Right lung (tissue), 5 donors: Measurements from ENCODE around the gene CDK5RAP2. TPM values are rescaled to one million over a fixed set of nuclear protein-coding genes. Genes with fewer than 3 reads are reported as not detected.
"Not testable (repeated sequence)": the region's sequence is repeated elsewhere in the genome, so short reads cannot be mapped to it uniquely, and the experiment has no call there.

Source experiments
- DNase-seq, 2 donors: peaks; one replicate each; pipeline ENCODE4 v3.0.0-alpha.2; 2013
- polyA plus RNA-seq, 5 donors: library from polyadenylated mRNA; unstranded; fragments of 120-200 nt; gene quantifications; one replicate each; pipeline versions ENCODE4 v1.2.1 to v1.2.3, GENCODE V29; 2013; ENCODE audit warnings: inconsistent platforms in 1 of 5, low replicate concordance in 1 of 5; ENCODE audit not compliant: insufficient read length in 5 of 5, insufficient read depth in 1 of 5

The CDK5RAP2 gene
- polyA plus RNA-seq, 5 donors, result 51.7 to 75.6 (median 68.1) TPM

DNA sequence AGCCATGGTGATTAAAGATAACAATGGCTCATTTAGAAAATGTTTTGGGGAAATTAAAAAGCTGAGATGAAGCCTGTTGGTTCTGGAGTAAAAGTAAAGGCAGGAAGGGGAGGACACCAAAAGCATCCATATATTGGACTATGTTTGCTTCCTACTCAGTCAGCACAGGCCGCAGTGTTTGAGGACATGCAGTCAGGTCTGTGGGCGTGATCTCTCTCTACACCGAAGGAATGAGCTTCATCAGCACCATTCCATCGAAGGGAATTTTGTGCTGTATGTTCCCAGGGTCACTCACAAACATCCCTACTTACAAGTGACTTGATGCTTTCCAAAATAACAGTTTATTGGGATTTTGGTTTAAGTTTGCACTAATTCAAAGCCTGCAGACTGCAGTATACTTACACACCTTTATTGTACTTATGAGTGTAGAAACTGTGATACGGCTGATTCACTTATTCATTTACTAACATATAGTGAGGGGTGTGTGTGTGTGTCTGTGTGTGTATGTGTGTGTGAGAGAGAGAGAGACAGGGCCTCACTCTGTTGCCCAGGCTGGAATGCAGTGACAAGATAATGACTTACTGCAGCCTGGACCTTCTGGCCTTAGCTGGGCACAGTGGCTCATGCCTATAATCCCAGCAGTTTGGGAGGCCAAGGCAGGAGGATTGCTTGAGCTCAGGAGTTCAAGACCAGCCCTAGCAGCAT, 13.4 kb upstream of the CDK5RAP2 start:
- no peak for DNase-seq

DNA sequence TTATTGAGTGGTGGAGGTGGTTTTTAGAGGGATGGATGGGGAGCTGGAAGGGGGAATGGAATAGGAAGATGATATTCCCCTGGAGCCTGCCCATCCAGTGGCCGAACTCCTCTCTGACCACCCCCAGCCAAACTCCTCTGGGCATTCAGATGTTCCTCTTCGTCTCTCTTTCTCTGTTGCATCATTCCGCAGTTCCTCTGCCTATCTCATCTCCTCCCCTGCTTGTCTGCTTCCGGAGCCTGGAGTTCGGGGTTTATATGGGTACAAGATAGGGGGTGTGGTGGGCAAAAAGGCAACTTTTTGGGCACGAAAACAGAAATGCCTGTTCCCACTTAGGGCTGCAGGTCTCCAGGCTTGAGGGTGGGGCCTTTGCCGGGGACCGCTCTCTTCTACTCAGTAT, 12.2 kb upstream of the CDK5RAP2 start:
- DNase-seq, result no peak

DNA sequence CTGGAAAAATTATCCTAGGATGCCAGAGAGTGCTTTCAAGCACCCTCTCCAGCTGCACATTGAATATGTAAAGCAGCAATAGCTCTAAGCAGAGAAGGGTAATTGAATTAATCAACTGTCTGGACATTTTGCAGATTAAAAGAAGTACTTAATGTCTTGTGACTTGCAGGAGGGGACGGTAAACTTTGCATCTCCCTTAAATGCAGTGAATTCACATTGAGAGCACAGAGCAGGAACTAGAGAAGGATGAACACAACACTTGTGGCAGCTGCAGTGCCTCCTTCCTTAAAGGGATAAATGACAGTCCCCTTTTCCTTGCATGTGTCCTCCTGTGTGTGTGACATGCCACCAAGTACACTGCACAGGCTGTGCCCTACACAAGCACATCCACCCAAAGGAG, 7.4 kb upstream of the CDK5RAP2 start:
- no peak for DNase-seq

DNA sequence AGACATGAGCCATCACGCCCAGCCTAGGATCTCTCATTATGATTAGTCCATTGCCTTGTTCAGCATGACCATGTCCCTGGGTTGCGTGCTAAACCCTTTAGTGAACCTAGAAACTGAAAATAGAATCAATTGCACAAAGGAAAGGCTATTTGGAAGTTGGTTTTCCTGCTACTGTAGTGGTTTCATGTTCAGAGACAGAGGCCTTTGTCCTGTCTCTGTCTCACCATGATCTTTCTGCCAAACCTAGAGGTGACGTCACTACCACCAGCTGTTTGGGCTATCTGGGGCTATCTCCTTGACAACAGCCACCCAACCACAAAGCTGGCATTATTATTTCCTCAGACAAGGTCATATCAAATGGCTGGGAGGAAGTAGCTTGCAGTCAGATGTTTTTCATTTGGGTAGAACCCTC, 4.0 kb upstream of the CDK5RAP2 start:
- peak in 1 of 2 donors; percentile 2 for DNase-seq

DNA sequence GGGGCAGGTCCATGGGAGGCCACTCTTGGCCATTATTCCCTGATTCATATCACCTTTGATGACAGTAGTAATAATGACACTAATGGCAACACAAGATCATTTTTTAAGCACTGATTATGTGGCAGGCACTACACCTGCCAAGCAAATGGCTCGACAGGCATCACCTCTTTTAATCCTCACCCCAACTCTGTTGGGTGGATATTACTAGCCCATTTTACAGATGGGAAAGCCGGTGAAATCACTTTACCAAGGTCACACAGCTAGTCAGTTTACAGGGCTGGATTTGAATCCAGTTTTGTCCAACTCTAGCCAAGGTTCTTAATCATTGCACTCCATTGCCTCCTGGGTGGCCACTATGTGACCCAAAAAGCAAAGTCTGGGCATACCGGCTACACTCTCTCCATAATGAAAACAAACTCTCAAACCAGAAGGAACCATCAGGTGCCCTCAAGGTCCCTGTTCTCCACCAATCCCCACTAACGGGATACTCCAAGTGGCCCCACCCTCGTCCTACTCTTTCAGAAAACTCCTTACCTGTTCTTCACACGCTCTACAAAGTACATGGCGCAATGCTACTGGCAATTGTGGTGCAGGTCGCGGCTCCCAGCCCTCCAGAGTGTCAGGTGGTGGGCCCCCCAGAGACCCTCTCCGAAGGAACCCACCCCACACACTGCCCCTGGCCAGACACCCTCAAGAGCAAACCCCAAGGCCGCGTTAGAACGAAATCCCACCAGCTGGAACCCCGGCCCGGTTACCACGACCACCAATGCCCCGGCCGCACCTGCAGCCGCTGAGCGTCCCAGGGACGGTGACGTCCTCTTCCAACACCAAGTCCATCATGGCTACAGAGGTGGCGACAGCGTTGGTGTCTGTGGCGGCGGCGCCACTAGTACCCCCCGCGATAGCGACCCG, 572 bp downstream of the CDK5RAP2 start:
- peak in 1 of 2 donors; percentile 4 for DNase-seq

DNA sequence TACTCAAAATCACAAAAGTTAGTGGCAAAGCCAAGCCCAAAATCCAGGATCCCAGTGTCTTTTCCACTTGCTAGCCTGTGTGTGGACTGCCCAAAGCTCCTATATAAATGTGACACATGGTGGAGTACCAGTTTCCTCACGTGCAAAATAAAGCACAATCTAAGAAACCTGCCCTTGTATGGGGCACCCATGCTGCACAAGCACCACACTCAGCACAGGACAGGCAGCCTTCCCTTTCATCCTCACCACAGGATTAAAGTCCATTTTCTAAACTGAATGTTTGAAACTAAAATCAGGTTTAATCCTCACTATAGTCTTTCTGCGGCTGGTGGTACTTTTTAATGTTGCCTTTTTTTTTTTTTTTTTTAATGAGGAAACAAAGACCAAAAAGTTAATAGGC, 5.5 kb downstream of the CDK5RAP2 start:
- no peak for DNase-seq

DNA sequence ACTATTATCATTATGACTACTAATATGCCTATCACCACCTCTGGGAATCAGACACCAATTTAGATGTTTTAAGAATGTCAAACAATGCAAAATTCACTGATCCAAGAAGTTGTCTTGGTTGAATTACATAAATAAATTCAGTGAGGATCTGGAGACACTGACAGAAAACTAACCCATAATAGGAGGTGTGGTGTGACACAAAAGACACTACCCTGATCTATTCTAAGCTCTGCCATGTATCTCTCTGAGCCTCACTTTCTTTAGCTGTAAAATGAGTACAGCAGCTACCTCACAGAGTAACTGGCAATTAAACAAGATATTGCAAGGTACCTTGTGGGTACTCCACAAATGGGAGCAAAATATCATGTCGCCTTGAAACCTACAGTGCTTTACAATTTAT, 7.5 kb downstream of the CDK5RAP2 start:
- no peak for DNase-seq

DNA sequence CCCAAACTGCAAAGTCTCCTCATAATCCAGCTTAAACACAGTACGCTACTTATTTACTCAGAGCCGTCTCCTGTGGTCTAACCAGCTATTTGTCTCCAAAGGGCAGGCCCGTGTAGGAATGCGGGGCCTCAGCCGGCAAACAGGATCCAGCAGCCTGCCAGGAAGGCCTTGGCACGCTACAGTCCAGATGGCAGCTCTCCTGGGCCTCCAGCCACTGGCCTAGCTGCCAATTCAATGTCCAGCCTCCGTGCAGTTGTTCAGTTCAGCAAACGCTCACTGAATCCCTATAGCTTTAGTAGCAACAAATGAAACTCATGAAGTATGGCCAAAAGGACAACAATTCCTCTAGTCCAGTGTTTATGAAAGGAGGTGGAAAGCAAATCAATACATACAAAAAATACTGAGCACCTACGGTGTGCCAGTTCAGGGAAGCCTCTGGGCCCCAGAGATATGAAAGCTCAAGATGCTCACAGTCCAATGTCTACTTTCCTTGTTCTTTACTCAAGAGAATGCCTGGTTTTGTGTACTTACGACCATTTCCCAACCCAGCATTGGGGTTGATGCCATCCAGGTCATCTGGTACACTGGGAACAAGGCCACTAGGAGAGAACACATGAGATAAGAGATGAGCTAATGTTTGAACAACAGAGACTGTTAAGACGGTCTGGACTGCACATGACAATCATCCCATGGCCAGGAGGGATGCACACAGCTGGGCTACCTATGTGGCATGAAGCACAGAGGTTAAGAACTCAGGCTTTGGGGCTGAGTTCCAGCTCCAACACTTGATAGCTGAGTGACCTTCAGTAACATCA, 8.3 kb downstream of the CDK5RAP2 start:
- DNase-seq, result no peak

DNA sequence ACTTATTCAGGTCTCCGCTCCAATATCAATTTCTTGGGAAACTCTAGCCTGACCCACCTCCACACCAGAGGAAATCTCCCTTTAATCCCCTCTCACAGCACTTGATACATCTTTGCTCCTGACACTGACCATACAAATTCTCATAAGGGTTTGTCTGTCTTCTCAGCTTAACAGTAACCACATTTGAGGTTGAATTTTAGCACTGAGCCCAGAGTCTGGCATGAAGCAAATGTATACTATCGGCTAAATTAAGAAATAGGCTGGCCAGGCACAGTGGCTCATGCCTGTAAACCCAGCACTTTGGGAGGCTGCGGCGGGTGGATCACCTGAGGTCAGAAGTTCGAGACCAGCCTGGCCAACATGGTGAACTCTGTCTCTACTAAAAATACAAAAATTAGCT, 9.7 kb downstream of the CDK5RAP2 start:
- no peak for DNase-seq

DNA sequence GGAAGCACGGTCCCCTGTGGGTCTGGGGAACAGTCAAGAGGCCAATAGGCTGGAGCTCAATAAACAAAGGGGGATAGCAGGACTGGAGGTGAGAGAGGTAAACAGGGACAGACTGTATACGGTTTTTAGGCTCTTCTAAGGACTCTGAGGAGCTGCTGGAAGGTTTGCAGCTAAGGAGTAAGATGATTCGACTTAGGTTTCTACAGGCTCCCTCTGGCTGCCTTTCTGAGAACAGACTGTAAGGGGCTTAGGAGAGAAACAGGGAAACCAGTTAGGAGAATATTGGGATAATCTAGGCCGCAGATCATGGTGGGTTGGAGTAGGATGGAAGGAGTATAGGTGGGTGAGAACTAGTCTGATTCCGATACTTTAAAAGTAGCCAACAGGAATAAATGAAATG, 10.4 kb downstream of the CDK5RAP2 start:
- no peak for DNase-seq

DNA sequence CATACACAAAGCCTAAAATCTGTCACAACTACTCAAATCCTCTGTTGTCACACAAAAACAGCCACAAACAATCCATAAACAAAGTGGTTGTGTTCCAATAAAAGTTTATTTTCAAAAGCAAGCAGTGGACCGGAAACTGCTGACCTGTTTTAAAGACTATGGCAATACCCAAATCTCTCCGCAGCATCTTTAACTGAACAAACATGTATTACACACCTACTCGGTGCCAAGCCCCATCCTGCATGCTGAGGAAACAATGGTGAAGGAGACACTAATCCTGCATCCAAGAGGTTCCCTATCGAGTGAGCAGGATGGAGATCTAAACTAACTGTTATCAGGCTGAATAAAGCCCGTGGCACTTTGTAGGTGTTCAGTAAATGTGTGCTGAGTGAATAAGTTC, 11.2 kb downstream of the CDK5RAP2 start:
- DNase-seq, result no peak

DNA sequence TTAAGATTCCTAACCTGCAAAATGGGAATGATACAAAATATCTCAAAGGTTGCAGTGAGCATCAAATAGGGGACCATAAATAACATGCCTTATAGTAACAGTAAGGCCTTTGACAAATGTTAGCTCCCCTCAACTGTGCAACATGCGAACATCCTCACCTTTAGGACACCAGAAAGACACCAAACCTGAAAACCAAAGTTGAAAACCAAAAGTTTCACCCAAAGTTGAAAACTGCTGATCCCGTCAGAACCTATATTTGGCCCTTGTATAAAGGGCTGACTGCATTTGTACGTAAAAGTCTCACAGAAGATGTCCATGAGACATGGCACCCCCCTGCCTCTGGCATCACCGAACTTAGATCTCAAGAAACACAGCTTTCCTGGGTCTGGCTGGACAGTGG, 12.1 kb downstream of the CDK5RAP2 start:
- no peak for DNase-seq

DNA sequence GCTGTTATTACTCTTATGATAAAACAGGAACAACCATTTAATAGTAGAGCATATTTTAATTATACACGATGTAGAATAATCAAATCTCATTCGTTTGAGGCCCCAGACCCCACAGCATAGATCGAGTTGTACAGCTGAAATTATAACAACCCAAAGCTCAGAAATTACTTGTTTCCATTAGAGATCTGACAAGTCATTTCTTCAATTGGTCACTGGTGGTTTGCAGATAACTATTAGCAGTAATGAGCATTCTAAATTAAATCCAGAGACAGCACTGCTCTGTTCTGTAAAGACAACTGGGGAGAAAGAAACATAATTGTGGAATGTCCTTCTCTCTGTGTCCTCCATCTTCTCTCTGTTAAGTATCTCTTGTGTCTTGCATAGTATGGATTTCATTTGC, 12.9 kb downstream of the CDK5RAP2 start:
- no peak for DNase-seq

DNA sequence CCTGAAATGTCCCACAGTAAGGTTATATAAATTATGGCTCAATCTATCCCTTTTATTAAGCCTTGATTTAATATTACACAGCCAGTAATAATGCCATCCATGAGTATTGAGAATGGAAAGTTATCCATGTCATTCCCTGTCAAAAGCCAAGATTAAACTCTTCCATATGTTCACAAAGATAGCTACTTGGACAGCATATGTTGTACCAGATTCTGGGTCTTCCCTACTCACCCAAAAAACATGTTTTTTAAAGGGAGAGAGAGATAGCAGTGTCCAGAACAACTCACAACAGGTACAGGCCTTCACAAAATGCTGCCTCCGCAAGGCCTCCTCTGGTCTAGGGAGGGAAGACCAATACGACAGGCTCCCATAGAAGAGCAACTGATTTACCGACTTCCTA, 15.4 kb downstream of the CDK5RAP2 start:
- DNase-seq, result no peak

DNA sequence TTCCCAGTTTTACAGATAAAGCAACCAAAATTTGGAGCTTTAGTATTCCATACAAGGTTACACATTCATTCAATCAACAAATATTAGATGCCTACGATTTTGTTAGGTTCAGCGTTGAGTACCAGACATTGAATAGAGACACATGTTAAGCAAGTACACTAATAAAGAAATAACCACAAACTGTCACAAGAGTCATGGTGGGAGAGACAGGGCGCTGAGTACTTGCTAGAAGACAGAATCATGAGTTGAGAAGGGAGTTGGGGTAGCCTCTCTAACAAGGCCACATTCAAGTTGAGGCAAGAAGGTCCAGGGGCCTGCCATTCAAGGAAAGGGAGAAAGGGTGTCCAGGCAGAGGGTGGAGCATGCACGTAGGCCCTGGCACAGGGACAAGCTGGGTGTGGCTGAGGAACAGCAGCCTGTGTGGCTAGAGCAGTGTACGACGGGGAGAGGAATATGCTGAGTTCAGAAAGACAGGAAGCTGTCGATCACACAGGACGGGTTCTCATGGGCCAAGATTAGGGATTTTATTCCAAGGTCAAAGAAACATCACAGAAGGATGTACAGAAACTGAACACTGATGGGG, 17.0 kb downstream of the CDK5RAP2 start:
- no peak for DNase-seq

DNA sequence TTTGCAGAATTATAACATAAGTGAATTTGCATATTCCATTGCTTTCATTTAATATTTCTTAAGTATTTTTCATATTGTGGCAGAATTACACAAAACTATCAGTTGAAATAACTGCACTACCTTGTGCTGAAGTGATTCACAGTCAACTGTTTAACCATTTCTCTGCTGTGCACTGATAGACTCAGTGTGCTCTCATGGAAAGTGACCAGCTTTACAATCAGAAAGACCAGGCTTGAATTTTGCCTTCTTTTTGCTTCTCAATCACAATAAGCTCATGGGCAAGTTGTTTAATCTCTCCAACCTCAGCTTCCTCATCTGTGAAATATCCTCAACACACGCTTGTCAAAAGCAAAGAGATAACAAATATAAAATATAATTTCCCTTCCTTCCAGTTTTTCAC, 18.3 kb downstream of the CDK5RAP2 start:
- no peak for DNase-seq

DNA sequence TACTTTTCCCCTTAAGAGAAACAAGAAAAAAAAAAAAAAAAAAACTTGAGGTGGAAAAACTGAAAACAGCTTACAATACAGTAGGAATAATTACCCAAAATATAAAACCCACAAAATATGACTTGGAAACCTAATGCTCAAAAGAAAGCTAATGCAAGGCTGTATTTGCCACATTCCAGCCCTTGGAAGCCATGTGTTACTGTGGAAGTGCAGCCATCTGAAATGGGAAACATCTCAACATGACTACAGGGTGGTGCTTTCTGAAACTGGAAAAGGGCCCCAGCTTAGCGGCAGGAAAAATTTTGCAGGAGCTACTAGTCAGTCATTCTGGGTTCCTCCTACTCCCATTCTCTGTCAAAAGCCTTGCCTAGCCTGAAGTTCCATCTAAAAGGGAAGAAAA, 20.4 kb downstream of the CDK5RAP2 start:
- no peak for DNase-seq

DNA sequence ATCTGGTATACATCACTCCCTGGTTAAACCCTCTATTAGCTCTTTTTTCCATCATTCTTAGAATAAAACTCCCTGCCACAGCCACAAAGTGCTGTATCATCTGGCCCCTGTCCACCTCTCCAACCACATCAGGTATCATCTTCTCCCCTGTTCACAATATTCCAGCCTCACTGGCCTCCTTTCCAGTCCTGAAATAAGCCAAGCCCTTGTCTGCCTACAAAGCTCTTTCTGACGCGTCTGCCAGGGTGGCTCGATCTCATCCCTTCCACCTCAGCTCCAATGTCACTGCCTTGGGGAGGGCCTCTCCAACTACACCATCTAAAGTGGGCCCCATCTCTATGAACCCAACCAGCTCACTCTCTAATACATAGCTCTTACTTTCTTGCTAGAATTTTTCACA, 21.5 kb downstream of the CDK5RAP2 start:
- no peak for DNase-seq

DNA sequence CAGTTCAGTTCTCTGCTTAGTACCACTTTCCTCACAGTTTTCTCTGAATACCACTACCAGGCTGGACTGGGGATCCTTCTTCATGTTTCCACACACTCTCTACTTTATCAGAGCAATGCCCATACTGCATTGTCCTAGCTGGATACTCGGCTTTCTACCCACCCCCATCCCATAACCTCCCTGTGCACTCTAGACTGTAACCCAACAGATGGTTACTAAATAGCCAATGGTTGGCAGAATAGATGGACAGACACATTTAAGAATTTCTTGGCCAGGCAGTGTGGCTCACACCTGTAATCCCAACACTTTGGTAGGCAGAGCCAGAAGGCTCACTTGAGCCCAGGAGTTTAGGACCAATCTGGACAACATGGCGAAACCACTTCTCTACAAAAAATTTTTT, 22.8 kb downstream of the CDK5RAP2 start:
- no peak for DNase-seq

DNA sequence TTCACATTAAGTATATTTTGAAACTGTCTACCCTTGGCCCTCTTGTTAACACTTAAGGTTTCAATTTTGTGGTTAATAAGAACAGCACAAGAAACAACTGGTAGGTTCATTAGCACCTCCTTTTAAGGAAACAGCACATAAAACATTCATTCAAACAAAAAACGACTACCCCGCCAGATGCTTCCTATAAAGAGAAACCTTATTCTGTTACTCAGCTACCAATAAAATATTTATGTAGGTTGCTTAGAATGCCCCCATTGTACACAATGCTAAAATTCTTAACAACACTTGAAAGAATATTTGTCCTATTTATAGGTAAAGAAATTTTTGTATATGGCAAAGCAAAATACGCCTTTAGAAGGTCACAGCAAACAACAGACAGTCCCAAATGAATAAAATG, 23.2 kb downstream of the CDK5RAP2 start:
- DNase-seq, result no peak

DNA sequence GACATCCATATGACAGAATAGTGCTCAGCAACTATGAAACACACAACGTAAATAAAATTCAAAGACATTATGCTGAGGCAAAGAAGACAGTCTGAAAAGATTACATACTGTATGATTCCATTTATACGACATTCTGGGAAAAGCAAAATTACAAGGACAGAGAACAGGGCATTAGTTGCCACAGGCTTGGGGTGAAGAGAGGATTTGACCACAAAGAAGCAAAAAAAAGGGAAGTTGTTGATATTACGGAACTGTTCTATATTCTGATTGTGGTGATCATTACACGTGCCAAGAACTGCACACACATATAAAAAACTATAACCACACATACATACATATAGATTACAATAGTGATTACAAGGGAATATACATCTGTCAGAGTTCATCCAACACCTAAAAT, 24.1 kb downstream of the CDK5RAP2 start:
- DNase-seq, result no peak

DNA sequence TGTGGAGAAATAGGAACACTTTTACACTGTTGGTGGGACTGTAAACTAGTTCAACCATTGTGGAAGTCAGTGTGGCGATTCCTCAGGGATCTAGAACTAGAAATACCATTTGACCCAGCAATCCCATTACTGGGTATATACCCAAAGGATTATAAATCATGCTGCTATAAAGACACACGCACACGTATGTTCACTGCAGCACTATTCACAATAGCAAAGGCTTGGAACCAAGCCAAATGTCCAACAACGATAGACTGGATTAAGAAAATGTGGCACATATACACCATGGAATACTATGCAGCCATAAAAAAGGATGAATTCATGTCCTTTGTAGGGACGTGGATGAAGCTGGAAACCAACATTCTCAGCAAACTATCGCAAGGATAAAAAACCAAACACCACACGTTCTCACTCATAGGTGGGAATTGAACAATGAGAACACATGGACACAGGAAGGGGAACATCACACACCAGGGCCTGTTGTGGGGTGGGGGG, 27.7 kb downstream of the CDK5RAP2 start:
- DNase-seq, result not testable (repeated sequence)
